Right lobe of liver (tissue), 4 donors: ENCODE results near the gene ZCCHC24.

Source experiments
- CTCF ChIP-seq, 4 donors: fragments of 200-600 bp in 3 of 4; fragments of 450-650 bp in 1 of 4; IDR thresholded peaks; one replicate each; pipeline versions ENCODE4 v1.5.1 to v1.8.0; 2016 to 2022; ENCODE audit warnings: antibody characterized with exemption in 4 of 4, mild to moderate bottlenecking in 2 of 4
- POLR2A ChIP-seq: fragments of 450-650 bp; IDR thresholded peaks from one replicate; pipeline ENCODE4 v1.6.1; 2017; ENCODE audit warnings: antibody characterized with exemption, mild to moderate bottlenecking
- donor health status: DM: no; HTN: no; CAD: no.
- donor health status: DM: no; HTN: no; CAD: no.
- donor health status: DM: no; HTN: yes; CAD: no.

GRCh38 chr10:79491143-79491835 is 45.9 kb upstream of the ZCCHC24 start:
- TF ChIP-seq POLR2A (no peak), CTCF (IDR thresholded peaks at IDR 0.05) (peak in 2 of 4 donors; percentile 5 to 24)
